ENCODE data around the gene SLC7A5. TPM values are rescaled to one million over a fixed set of nuclear protein-coding genes. Genes with fewer than 3 reads are reported as not detected.

SLC7A5 gene
- total and polyA plus RNA-seq, 2 experiments from 2014 or later: 69.9 to 79.0 TPM

- 90 to 93% methylated on average over 9 to 13 of the region's 13 CpGs for WGBS, 2 experiments (ENCODE audit: low coverage in 1 of 2, low lambda C conversion rate in 2 of 2, missing lambda C conversion rate in 2 of 2)
- in situ Hi-C loops (cut with MboI): no loop called here
- no peaks in the 10 kb centered on the region for H3K9me2 ChIP-seq (ENCODE audit: insufficient read depth)
- no peaks in the 10 kb centered on the region for H3F3A ChIP-seq (ENCODE audit: insufficient read depth)
- H3K4me1 ChIP-seq (ENCODE audit: insufficient read depth): no peaks in the 10 kb centered on the region
- no peak for DNase-seq
- H3K27me3 ChIP-seq (replicated peaks; ENCODE audit: insufficient read depth): no peaks in the 10 kb centered on the region
- TF ChIP-seq EZH2phosphoT487 (IDR thresholded peaks at IDR 0.05; ENCODE audit: insufficient read depth, low read depth): no peak
- no peak for TF ChIP-seq EZH2 (IDR thresholded peaks at IDR 0.05; ENCODE audit: insufficient read depth, poor library complexity, severe bottlenecking)
- H4K20me1 ChIP-seq (ENCODE audit: insufficient read depth): no peaks in the 10 kb centered on the region
- H2AFZ ChIP-seq: no peak overlapping the region
- peaks cover 21% of the 10 kb centered on the region for H3K36me3 ChIP-seq (ENCODE audit: low read depth)
- no peak overlapping the region for H3K4me3 ChIP-seq
- H3K79me2 ChIP-seq (ENCODE audit: insufficient read depth): peaks cover 89% of the 10 kb centered on the region
- H3K27ac ChIP-seq: no peak overlapping the region
- no peak overlapping the region for H3K9ac ChIP-seq
- no peak overlapping the region for H3K4me2 ChIP-seq (ENCODE audit: unreplicated experiment)
- no peaks in the 10 kb centered on the region for H3K9me3 ChIP-seq (ENCODE audit: low read depth)
Measured at GRCh38 chr16:87845213-87845612, 24.1 kb downstream of the SLC7A5 start.

- peaks cover 24% of the 10 kb centered on the region for H3K36me3 ChIP-seq (ENCODE audit: low read depth)
- H3F3A ChIP-seq (ENCODE audit: insufficient read depth): no peaks in the 10 kb centered on the region
- TF ChIP-seq EZH2phosphoT487 (IDR thresholded peaks at IDR 0.05; ENCODE audit: insufficient read depth, low read depth): no peak
- no peak for TF ChIP-seq EZH2 (IDR thresholded peaks at IDR 0.05; ENCODE audit: insufficient read depth, poor library complexity, severe bottlenecking)
- H4K20me1 ChIP-seq (ENCODE audit: insufficient read depth): no peaks in the 10 kb centered on the region
- no peak overlapping the region for H3K4me3 ChIP-seq
- H3K27ac ChIP-seq: no peak overlapping the region
- H3K79me2 ChIP-seq (ENCODE audit: insufficient read depth): peaks cover 86% of the 10 kb centered on the region
- no peak overlapping the region for H3K4me2 ChIP-seq (ENCODE audit: unreplicated experiment)
- WGBS, 2 experiments (ENCODE audit: low coverage in 1 of 2, low lambda C conversion rate in 2 of 2, missing lambda C conversion rate in 2 of 2): 93 to 94% methylated on average over 13 of the region's 13 CpGs
- no peaks in the 10 kb centered on the region for H3K27me3 ChIP-seq (replicated peaks; ENCODE audit: insufficient read depth)
- no peaks in the 10 kb centered on the region for H3K9me2 ChIP-seq (ENCODE audit: insufficient read depth)
- in situ Hi-C loops (cut with MboI): no loop called here
- no peaks in the 10 kb centered on the region for H3K4me1 ChIP-seq (ENCODE audit: insufficient read depth)
- H3K9ac ChIP-seq: no peak overlapping the region
- H2AFZ ChIP-seq: no peak overlapping the region
- H3K9me3 ChIP-seq (ENCODE audit: low read depth): no peaks in the 10 kb centered on the region
- DNase-seq: no peak
Measured at GRCh38 chr16:87844809-87845208, 24.5 kb downstream of the SLC7A5 start.

GRCh38 chr16:87844120-87844733, 25.1 kb downstream of the SLC7A5 start:
- DNase-seq: no peak
- H3K79me2 ChIP-seq (ENCODE audit: insufficient read depth): peaks cover 80% of the 10 kb centered on the region
- WGBS, 2 experiments (ENCODE audit: low coverage in 1 of 2, low lambda C conversion rate in 2 of 2, missing lambda C conversion rate in 2 of 2): 88 to 90% methylated on average over 28 to 29 of the region's 30 CpGs
- H2AFZ ChIP-seq: no peak overlapping the region
- no peaks in the 10 kb centered on the region for H3K9me2 ChIP-seq (ENCODE audit: insufficient read depth)
- no peak overlapping the region for H3K9ac ChIP-seq
- H3F3A ChIP-seq (ENCODE audit: insufficient read depth): no peaks in the 10 kb centered on the region
- TF ChIP-seq EZH2phosphoT487 (IDR thresholded peaks at IDR 0.05; ENCODE audit: insufficient read depth, low read depth) (no peak), EZH2 (IDR thresholded peaks at IDR 0.05; ENCODE audit: insufficient read depth, poor library complexity, severe bottlenecking) (no peak)
- in situ Hi-C loops (cut with MboI): no loop called here
- no peak overlapping the region for H3K4me2 ChIP-seq (ENCODE audit: unreplicated experiment)
- no peak overlapping the region for H3K27ac ChIP-seq
- H3K9me3 ChIP-seq (ENCODE audit: low read depth): no peaks in the 10 kb centered on the region
- peaks cover 21% of the 10 kb centered on the region; the same call in 1 of the 2 replicates for H3K36me3 ChIP-seq (ENCODE audit: low read depth)
- no peaks in the 10 kb centered on the region for H3K4me1 ChIP-seq (ENCODE audit: insufficient read depth)
- no peaks in the 10 kb centered on the region for H4K20me1 ChIP-seq (ENCODE audit: insufficient read depth)
- no peak overlapping the region for H3K4me3 ChIP-seq
- no peaks in the 10 kb centered on the region for H3K27me3 ChIP-seq (replicated peaks; ENCODE audit: insufficient read depth)

GRCh38 chr16:87843678-87844105, 25.6 kb downstream of the SLC7A5 start:
- H3K4me2 ChIP-seq (ENCODE audit: unreplicated experiment): no peak overlapping the region
- DNase-seq: no peak
- TF ChIP-seq EZH2phosphoT487 (IDR thresholded peaks at IDR 0.05; ENCODE audit: insufficient read depth, low read depth) (no peak), EZH2 (IDR thresholded peaks at IDR 0.05; ENCODE audit: insufficient read depth, poor library complexity, severe bottlenecking) (no peak)
- peaks cover 21% of the 10 kb centered on the region; the same call in 1 of the 2 replicates for H3K36me3 ChIP-seq (ENCODE audit: low read depth)
- no peaks in the 10 kb centered on the region for H3K9me3 ChIP-seq (ENCODE audit: low read depth)
- H2AFZ ChIP-seq: no peak overlapping the region
- H3F3A ChIP-seq (ENCODE audit: insufficient read depth): no peaks in the 10 kb centered on the region
- no peak overlapping the region for H3K4me3 ChIP-seq
- in situ Hi-C loops (cut with MboI): no loop called here
- H4K20me1 ChIP-seq (ENCODE audit: insufficient read depth): no peaks in the 10 kb centered on the region
- no peaks in the 10 kb centered on the region for H3K9me2 ChIP-seq (ENCODE audit: insufficient read depth)
- H3K27ac ChIP-seq: no peak overlapping the region
- WGBS, 2 experiments (ENCODE audit: low coverage in 1 of 2, low lambda C conversion rate in 2 of 2, missing lambda C conversion rate in 2 of 2): 86 to 93% methylated on average over 15 to 17 of the region's 17 CpGs
- no peaks in the 10 kb centered on the region for H3K4me1 ChIP-seq (ENCODE audit: insufficient read depth)
- peaks cover 76% of the 10 kb centered on the region for H3K79me2 ChIP-seq (ENCODE audit: insufficient read depth)
- H3K9ac ChIP-seq: no peak overlapping the region
- no peaks in the 10 kb centered on the region for H3K27me3 ChIP-seq (replicated peaks; ENCODE audit: insufficient read depth)
